IPS-18c (cell line): Measurements from ENCODE around the gene HCN4.

Source experiments
- H3K4me3 ChIP-seq: 2 replicates; pipeline ENCODE4 v1.7.0; 2013; ENCODE audit warnings: low read depth, mild to moderate bottlenecking, low read length, moderate library complexity; ENCODE audit not compliant: insufficient read depth
- H3K9me3 ChIP-seq: one replicate; pipeline ENCODE4 v1.6.1; 2013; ENCODE audit warnings: mild to moderate bottlenecking, low read length, moderate library complexity; ENCODE audit not compliant: control insufficient read depth, insufficient read depth

The HCN4 gene

GRCh38 chr15:73359651-73360050, 9.1 kb downstream of the HCN4 start:
- H3K4me3 ChIP-seq: no peak overlapping the region
- no peaks in the 10 kb centered on the region for H3K9me3 ChIP-seq

DNA sequence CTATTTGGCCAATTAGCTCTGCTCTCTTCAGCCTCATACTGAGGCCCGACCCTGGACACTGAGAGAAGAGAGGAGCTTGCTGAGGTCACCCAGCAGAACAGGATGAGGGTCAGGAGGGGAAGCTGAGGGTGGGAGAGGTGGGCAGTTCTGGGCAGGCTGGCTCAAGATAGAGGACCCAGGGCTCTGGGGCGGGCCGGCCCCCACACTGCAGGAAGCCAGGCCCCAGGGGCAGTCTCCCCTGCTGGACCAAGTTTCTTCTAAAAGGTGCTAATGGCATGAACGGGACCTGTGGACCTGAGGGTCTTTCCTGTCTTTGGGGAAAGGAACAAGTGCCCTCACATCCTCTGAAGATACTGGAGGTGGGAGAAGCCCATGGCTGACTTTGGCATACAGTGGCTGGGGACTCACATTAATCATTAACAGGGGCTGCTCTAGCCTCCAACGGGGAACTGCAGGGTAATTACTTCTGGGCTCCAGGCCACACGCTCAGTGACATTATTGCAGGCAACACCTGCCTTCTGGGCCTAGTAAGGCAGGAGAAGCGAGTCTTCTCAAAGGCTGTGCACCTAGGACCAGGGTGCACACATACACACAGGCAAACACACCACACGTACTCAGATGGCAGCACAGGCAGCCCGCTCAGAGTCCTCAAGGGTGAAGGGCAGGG, 10.6 kb downstream of the HCN4 start:
- Histone ChIP-seq H3K9me3 (peaks cover 2% of the 10 kb centered on the region), H3K4me3 (no peak overlapping the region)

DNA sequence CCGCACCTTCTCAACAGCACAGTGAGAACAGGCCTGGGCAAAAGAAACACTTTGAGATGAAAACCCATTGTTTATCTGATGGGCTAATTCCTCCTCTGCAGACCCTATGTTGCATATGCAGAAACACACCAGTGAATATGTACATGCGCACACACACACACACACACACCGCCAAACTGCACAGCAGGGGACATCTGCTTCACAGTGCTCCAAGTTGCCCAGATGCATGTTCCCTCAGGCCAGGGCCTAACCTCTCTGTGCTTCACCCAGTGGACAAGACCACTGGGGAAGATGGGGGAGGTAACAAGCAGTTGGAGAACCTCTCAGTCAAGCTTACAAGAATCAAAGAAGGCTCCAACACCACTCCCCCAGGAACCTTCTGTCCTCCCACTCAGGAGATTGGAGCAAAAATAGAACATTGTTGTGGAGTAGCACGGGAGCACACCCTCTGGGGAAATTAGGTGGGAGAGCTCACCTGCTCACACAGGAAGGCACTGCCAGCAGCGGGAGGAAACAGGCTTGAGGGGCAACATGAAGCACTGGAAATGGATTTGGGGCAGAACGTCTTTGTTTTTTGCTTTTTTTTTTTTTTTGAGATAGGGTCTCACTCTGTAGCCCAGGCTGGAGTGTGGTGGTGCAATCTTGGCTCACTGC, 13.0 kb downstream of the HCN4 start:
- Histone ChIP-seq H3K4me3 (no peak overlapping the region), H3K9me3 (peaks cover 2% of the 10 kb centered on the region)

DNA sequence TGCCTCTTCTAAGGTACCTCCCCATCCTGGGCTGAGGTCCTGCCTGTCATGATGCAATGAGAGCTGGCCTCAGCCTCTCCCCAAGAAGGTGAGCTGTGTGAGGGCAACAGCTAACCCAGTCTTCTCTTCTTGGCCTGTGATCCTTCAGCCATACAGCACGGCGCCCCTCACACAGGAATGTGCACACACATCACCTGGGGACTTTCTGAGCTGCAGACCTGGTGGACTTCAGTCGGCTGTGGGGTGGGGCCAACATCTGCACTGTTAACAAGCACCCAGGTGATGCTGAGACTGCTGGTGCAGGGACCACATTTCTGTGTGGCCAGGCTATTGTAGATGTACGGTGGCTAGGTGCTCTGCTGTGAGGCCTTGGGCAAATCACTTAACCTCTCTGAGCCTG, 14.5 kb downstream of the HCN4 start:
- Histone ChIP-seq H3K4me3 (no peak overlapping the region), H3K9me3 (peaks cover 2% of the 10 kb centered on the region)

- peaks cover 2% of the 10 kb centered on the region for H3K9me3 ChIP-seq
These were observed 15.0 kb downstream of the HCN4 start for GRCh38 chr15:73353734-73354133.

GRCh38 chr15:73352082-73352481, 16.7 kb downstream of the HCN4 start:
- peaks cover 2% of the 10 kb centered on the region for H3K9me3 ChIP-seq
- no peak overlapping the region for H3K4me3 ChIP-seq

More at GRCh38 chr15:73353734-73354133, 15.0 kb downstream of the HCN4 start:
- H3K4me3 ChIP-seq: no peak overlapping the region

DNA sequence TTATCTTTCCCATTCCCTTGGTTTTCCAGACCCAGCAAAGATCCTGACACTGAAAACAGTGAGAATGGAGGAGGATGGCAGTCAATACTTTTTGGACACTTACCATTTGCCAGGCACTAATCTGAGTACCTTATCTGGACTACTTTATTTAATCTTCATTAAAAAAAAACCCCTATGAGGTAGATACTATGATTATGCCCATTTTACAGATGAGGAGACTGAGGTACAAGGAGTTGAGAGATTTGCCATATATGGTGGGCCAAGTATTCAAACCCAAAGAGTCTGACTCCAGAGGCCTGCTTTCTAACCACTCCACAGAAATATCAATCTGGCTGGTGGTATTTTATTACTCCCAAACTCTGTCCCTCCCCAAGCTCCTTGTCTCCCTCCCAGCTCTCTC, 19.6 kb downstream of the HCN4 start:
- Histone ChIP-seq H3K4me3 (no peak overlapping the region), H3K9me3 (peaks cover 2% of the 10 kb centered on the region)

GRCh38 chr15:73346735-73347312, 21.9 kb downstream of the HCN4 start:
- Histone ChIP-seq H3K9me3 (no peaks in the 10 kb centered on the region), H3K4me3 (no peak overlapping the region)

GRCh38 chr15:73345658-73346057, 23.1 kb downstream of the HCN4 start:
- Histone ChIP-seq H3K9me3 (no peaks in the 10 kb centered on the region), H3K4me3 (no peak overlapping the region)

DNA sequence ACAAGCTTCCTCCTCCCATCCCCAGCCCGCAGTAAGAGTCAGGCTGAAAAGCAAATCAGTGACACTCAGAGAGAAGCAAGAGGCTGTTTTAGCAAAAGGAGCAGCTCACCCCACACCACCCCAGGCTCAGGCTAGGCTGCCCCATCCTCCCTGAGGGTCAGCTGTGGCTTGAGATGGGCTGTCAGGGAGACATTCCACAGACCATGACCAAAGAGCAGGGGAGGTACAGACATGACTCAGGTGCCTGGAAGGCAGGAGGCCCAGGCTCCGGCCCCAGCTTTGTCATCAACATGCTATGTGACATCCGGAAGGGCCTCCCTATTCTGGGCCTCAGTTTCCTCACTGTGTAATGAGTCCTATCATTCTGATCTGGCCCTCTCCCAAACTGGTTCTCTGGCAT, 24.7 kb downstream of the HCN4 start:
- H3K4me3 ChIP-seq: no peak overlapping the region

DNA sequence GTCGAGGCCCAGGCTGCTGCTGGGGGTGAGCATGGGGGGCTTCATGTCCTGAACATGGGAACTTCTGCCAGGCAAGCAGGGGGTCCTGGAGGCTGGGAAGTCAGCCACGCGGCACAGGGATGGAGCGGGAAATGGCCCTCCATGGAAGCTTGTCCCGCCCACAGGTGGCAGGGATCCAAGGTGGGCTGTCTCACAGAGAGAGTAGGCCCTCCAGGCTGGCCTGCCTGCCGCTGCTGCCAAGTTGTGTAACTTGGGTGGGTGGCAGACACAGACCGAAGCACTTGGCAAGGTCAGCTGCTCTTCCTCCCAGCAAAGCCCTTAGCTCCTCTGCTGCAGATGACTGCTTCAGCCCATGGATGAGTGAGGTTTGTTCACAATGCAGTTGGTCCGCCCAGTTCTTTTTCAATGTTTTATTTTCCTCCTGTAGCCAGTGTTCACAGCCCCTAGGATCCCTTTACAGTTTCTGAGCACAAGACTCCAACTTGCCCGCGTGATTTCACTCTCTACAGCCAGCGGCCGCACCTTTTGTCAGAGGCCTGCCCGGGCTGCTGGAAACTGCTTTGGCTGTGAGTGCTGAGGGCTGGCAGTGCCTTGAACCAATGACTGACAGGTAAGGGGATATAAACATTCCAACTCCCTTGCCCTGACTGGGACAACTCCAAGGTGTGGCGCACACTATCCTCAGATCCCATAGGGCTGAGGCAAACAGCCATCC, 26.7 kb downstream of the HCN4 start:
- Histone ChIP-seq H3K4me3 (no peak overlapping the region), H3K9me3 (no peaks in the 10 kb centered on the region)

More for the DNA sequence above, 24.7 kb downstream of the HCN4 start:
- H3K9me3 ChIP-seq: no peaks in the 10 kb centered on the region

GRCh38 chr15:73340502-73341192, 28.1 kb downstream of the HCN4 start:
- no peaks in the 10 kb centered on the region for H3K9me3 ChIP-seq

GRCh38 chr15:73338606-73339374, 30.0 kb downstream of the HCN4 start:
- no peak overlapping the region for H3K4me3 ChIP-seq

More at GRCh38 chr15:73340502-73341192, 28.1 kb downstream of the HCN4 start:
- H3K4me3 ChIP-seq: no peak overlapping the region

GRCh38 chr15:73338058-73338457, 30.7 kb downstream of the HCN4 start:
- Histone ChIP-seq H3K4me3 (no peak overlapping the region), H3K9me3 (no peaks in the 10 kb centered on the region)

More at GRCh38 chr15:73338606-73339374, 30.0 kb downstream of the HCN4 start:
- no peaks in the 10 kb centered on the region for H3K9me3 ChIP-seq

DNA sequence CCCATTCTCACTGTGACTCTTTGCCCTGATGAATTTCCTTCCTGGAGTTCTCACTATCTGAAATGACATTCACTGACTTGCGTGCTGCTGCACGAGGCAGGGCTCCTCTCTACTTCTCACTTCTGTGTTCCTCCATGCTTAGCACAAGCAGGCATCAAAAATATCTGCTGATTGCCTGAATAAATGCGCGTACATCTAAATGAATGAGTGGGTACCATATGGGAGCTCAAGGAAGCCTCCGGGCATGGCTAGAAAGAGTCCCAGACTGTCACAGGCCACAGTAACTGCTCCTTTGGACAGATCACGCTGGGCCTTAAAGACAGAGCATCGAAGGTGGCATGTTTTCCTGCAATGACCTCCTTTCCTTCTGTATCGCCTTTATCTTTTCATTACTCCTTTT, 31.6 kb downstream of the HCN4 start:
- H3K4me3 ChIP-seq: no peak overlapping the region
- H3K9me3 ChIP-seq: no peaks in the 10 kb centered on the region

GRCh38 chr15:73336756-73337155, 32.0 kb downstream of the HCN4 start:
- Histone ChIP-seq H3K4me3 (no peak overlapping the region), H3K9me3 (no peaks in the 10 kb centered on the region)

DNA sequence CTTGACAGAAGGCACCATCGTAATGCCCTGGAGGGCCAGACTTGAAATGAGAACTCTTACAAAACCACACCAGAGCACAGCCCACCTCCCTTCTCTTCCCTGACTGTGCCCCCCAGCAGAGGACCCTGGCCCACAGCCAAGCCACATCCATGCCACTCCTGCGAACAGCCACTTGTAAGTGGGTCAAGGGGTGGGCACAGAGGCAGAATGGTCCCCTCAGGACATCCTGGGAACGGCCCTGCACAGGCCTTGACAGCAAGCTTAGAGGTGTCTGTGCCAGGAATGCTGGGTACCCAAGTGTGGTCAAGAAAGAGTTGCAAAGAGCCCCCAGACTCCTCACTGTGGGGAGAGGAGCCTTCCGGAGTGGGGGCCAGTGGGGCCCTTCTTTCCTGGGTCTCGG, 33.3 kb downstream of the HCN4 start:
- Histone ChIP-seq H3K4me3 (no peak overlapping the region), H3K9me3 (no peaks in the 10 kb centered on the region)
